ENCODE results near the gene RAB36. TPM values are rescaled to one million over a fixed set of nuclear protein-coding genes. Genes with fewer than 3 reads are reported as not detected.

RAB36 gene, protein sequence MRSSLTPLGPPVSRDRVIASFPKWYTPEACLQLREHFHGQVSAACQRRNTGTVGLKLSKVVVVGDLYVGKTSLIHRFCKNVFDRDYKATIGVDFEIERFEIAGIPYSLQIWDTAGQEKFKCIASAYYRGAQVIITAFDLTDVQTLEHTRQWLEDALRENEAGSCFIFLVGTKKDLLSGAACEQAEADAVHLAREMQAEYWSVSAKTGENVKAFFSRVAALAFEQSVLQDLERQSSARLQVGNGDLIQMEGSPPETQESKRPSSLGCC
- 0.33 TPM for total RNA-seq (2013)
- polyA plus RNA-seq, result under 1 TPM; 0.37 to 0.78 (median 0.49) TPM
- 0.14 and 1.0 TPM in 2 replicates for polyA minus RNA-seq
- 0.12 to 1.2 (median 0.28) reads per million in 11 experiments for total RNA-seq

DNA sequence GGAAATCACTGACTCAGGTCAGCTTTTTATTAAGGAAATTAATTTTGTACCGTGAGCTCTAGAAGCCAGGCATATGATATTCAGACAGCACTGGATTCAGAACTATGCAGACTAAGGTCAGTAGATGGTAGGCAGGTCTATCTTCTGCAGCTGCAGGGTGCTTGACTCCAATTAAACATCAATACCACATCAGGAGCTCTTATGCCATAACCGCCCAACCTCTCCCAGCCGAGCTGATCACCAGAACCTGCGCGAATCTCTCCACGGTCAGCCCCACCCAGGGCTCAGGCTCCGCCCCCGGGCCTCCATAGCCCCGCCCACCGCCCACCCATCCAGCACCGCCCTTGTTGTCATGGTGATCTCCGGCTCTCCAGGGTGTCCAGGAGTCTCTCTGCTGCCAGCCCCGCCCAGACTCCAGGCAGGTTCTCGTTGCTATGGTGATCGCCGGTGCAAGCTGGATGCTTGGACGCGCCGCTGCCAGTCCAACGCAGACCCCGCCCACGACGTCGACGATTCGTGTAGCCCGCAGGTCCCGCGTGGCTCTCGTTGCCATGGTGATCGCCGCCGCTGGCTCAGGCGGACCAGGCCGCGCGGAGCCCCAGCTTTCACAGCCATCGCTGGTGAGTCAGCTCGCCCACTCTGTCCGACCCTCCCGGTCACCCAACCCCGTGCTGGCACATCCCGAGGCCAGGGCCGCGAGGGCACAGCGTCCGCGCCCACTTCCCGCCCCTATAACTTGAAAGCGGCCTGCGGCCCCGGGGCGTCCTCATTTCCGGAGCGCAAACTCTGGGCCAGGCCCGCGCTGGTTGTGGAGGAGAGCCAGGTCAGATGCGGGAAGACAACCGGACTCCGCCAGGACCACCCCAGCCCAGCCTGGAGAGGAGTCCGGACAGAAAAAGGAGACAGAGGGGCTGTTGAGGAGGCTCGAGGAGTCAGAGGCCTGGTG, at the start of gene RAB36:
TSS of gene RAB36 (plus strand) at position 546 of the 946 bp plus-strand sequence. CDS start 1,140 bp downstream, outside the sequence.
- Histone ChIP-seq H3K4me3 (replicated peaks in 1 of 3; ENCODE audit: low read depth in 2 of 3, low read length in 3 of 3) (peak within 1 kb of the TSS in 2 of 3 experiments; percentile 11 to 63), H3K27me3 (ENCODE audit: control insufficient read depth in 2 of 2, insufficient read depth in 2 of 2, low read length in 2 of 2) (no peaks in the 10 kb centered on the region), H3K27ac (ENCODE audit: low read depth in 1 of 2, low read length in 2 of 2) (no peak within 1 kb of the TSS), H4K20me1 (ENCODE audit: insufficient read depth, low read length) (no peaks in the 10 kb centered on the region), H3K9me3 (replicated peaks in 1 of 2; ENCODE audit: control insufficient read depth in 1 of 2, insufficient read depth in 1 of 2, low read length in 2 of 2) (no peaks in the 10 kb centered on the region), H3K4me1 (ENCODE audit: control insufficient read depth in 1 of 2, insufficient read depth in 2 of 2, low read length in 2 of 2) (peaks cover 31 to 37% of the 10 kb centered on the region in 2 donors), H3K4me2 (replicated peaks; ENCODE audit: extremely low read depth, low read length, poor library complexity, severe bottlenecking) (peak within 1 kb of the TSS; percentile 69), H2AFZ (ENCODE audit: insufficient read depth, low read depth, low read length, poor library complexity, severe bottlenecking) (peak within 1 kb of the TSS; percentile 55), H3K36me3 (replicated peaks in 1 of 2; ENCODE audit: control insufficient read depth in 1 of 2, insufficient read depth in 2 of 2, low read length in 2 of 2) (no peaks in the 10 kb centered on the region), H3K9ac (ENCODE audit: insufficient read depth, low read length, poor library complexity, severe bottlenecking) (no peak within 1 kb of the TSS), H3K79me2 (ENCODE audit: insufficient read depth, low read length) (no peaks in the 10 kb centered on the region)
- Mint-ChIP-seq H3K27ac (peak within 1 kb of the TSS in 6 of 7 donors; percentile 62 to 90 (median 84)), H3K27me3 (ENCODE audit: low read depth in 3 of 3) (peaks cover 2 to 7% (median 5%) of the 10 kb centered on the region in 3 donors), H3K4me3 (peak within 1 kb of the TSS; percentile 73 to 85), H3K36me3 (no peaks in the 10 kb centered on the region), H3K4me1 (peaks cover 32% of the 10 kb centered on the region), H3K9me3 (peaks cover 0 to 2% (median 0%) of the 10 kb centered on the region in 7 donors)
- TF ChIP-seq, protein P1, sequence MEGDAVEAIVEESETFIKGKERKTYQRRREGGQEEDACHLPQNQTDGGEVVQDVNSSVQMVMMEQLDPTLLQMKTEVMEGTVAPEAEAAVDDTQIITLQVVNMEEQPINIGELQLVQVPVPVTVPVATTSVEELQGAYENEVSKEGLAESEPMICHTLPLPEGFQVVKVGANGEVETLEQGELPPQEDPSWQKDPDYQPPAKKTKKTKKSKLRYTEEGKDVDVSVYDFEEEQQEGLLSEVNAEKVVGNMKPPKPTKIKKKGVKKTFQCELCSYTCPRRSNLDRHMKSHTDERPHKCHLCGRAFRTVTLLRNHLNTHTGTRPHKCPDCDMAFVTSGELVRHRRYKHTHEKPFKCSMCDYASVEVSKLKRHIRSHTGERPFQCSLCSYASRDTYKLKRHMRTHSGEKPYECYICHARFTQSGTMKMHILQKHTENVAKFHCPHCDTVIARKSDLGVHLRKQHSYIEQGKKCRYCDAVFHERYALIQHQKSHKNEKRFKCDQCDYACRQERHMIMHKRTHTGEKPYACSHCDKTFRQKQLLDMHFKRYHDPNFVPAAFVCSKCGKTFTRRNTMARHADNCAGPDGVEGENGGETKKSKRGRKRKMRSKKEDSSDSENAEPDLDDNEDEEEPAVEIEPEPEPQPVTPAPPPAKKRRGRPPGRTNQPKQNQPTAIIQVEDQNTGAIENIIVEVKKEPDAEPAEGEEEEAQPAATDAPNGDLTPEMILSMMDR (IDR thresholded peaks at IDR 0.05), result no peak
- WGBS (ENCODE audit: insufficient coverage), result 11% methylated on average over 57 of the region's 62 CpGs
- intact Hi-C loops (cut with micrococcal nuclease), result loop anchor here in 1 of 2 donors (5.0 kb wide), 1 partner anchor 78 kb away; no protein-coding TSS in a partner anchor
- DNase-seq, result peak; percentile 95 to 97 (median 96)

DNA sequence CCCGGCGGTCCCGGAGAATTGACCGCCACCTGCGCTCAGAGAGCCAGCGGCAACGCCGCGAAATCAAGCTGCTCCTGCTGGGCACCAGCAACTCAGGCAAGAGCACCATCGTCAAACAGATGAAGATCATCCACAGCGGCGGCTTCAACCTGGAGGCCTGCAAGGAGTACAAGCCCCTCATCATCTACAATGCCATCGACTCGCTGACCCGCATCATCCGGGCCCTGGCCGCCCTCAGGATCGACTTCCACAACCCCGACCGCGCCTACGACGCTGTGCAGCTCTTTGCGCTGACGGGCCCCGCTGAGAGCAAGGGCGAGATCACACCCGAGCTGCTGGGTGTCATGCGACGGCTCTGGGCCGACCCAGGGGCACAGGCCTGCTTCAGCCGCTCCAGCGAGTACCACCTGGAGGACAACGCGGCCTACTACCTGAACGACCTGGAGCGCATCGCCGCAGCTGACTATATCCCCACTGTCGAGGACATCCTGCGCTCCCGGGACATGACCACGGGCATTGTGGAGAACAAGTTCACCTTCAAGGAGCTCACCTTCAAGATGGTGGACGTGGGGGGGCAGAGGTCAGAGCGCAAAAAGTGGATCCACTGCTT, 49.4 kb upstream of the RAB36 start:
- Histone ChIP-seq H3K36me3 (replicated peaks in 1 of 2; ENCODE audit: control insufficient read depth in 1 of 2, insufficient read depth in 2 of 2, low read length in 2 of 2) (no peaks in the 10 kb centered on the region), H3K4me1 (ENCODE audit: control insufficient read depth in 1 of 2, insufficient read depth in 2 of 2, low read length in 2 of 2) (no peaks in the 10 kb centered on the region), H3K27me3 (ENCODE audit: control insufficient read depth in 2 of 2, insufficient read depth in 2 of 2, low read length in 2 of 2) (no peaks in the 10 kb centered on the region), H3K4me3 (replicated peaks in 1 of 3; ENCODE audit: low read depth in 2 of 3, low read length in 3 of 3) (no peak overlapping the region), H3K27ac (ENCODE audit: low read depth in 1 of 2, low read length in 2 of 2) (no peak overlapping the region), H3K9ac (ENCODE audit: insufficient read depth, low read length, poor library complexity, severe bottlenecking) (no peak overlapping the region), H3K9me3 (replicated peaks in 1 of 2; ENCODE audit: control insufficient read depth in 1 of 2, insufficient read depth in 1 of 2, low read length in 2 of 2) (no peaks in the 10 kb centered on the region), H2AFZ (ENCODE audit: insufficient read depth, low read depth, low read length, poor library complexity, severe bottlenecking) (no peak overlapping the region), H3K4me2 (replicated peaks; ENCODE audit: extremely low read depth, low read length, poor library complexity, severe bottlenecking) (no peak overlapping the region), H3K79me2 (ENCODE audit: insufficient read depth, low read length) (no peaks in the 10 kb centered on the region), H4K20me1 (ENCODE audit: insufficient read depth, low read length) (no peaks in the 10 kb centered on the region)
- 97% methylated on average over 37 of the region's 45 CpGs for WGBS (ENCODE audit: insufficient coverage)
- TF ChIP-seq, protein P1 (IDR thresholded peaks at IDR 0.05), result no peak
- no peak for DNase-seq
- no peaks in the 10 kb centered on the region for H3K36me3 Mint-ChIP-seq
- peaks cover 0 to 3% (median 0%) of the 10 kb centered on the region in 7 donors for H3K9me3 Mint-ChIP-seq
- intact Hi-C loops (cut with micrococcal nuclease), result no loop called here
- no peak overlapping the region for H3K27ac Mint-ChIP-seq
- H3K4me3 Mint-ChIP-seq, result no peak overlapping the region
- H3K4me1 Mint-ChIP-seq, result no peaks in the 10 kb centered on the region
- peaks cover 0 to 6% (median 1%) of the 10 kb centered on the region in 3 donors for H3K27me3 Mint-ChIP-seq (ENCODE audit: low read depth in 3 of 3)
